ENCODE results near the gene USP47.

USP47 gene

DNA sequence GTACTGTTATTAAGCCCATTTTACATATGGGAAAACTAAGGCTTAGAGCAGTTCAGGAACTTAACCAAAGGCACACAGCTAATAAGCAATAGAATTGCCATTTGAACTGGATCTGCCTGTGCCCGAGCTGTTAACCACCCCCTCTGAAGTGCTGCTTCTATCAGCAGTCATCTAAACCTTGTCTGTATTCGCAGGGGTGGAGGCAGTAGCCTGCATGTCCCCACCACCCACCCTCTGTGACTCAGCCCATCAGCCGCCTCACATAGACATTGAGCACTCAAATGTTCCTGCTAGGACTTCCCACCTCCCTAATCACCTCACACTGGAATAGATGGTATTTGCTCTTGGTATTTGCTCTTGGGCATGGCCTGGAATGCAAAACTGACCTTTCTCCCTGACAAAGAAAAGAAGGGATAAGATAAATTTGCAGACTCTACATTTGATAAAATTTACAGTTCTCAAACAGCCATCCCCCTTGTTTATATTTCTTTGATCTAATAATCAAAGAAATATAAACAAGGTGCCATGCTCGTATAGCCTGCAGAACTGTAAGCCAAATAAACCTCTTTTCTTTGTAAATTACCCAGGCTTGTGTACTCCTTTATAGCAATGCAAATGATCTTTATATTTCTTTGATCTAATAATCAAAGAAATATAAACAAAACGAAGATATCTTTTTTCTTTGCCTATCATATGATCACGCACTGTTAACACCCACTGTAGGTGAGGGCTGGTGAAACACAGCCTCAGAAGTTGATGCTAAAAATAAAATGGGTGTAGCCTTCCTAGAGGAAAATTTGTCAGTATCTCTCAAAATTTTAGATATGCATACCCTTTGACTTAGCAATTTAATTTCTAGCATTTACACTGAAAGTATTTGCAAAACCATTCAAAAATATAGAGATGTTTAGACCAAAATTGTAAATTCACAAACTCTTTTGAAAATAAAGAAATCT, 150.8 kb downstream of the USP47 start:
- no peak for DNase-seq (ENCODE audit: low read depth in 2 of 2, low spot score in 1 of 2)

DNA sequence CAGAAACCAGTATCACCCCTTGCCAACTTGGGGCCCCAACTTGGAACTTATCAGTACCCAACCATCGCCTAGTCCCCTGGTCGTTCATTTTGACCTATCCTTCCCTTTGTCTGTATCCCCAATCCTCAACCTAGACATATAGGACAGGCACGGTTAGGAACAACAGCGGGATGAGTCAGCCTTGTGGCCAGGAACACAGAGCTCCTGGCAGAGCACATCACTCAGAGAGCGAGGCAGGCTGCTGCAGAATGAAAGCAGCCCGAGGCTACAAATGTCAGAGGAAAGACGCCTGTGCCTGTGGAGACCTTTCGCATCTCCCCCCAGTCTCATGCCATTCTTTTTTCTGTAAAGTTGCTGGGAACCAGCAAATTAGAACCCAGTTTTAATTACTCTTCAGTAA, 152.1 kb downstream of the USP47 start:
- DNase-seq (ENCODE audit: low read depth in 2 of 2, low spot score in 1 of 2) = no peak

DNA sequence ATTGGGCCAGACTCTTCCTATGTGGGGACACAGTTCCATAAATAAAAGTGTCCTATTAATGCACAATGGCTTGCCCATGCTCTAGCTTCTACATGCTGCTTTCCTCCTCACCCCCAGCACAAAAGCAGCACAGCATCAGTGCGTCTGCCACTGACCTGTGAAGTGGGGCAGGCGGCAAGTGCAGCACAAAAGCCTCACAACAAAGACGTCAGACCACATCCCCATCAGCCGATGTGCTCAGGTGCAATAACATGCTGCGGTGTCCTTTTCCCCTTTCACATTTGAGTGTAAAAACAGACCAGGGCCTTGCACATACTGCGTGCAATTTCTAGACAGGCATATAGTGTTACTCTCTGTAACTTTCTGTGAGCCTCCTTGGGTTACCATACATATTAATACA, 153.8 kb downstream of the USP47 start:
- no peak for DNase-seq (ENCODE audit: low read depth in 2 of 2, low spot score in 1 of 2)

GRCh38 chr11:11996321-11997048, 154.7 kb downstream of the USP47 start:
- DNase-seq (ENCODE audit: low read depth in 2 of 2, low spot score in 1 of 2) = no peak

DNA sequence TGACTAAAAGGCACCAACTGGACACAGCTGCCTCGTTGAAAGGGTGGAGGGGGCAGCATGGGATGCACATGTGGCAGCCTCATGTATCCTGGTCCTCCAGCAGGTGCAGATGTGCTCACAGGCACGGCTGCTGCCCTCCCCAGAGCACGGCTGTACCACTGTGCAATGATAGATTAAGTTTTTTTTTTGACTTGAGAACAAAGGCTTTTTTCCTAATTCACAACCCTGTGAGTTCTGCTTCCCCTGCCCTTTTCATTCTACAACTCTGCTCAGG, 155.2 kb downstream of the USP47 start:
- DNase-seq (ENCODE audit: low read depth in 2 of 2, low spot score in 1 of 2) = no peak

DNA sequence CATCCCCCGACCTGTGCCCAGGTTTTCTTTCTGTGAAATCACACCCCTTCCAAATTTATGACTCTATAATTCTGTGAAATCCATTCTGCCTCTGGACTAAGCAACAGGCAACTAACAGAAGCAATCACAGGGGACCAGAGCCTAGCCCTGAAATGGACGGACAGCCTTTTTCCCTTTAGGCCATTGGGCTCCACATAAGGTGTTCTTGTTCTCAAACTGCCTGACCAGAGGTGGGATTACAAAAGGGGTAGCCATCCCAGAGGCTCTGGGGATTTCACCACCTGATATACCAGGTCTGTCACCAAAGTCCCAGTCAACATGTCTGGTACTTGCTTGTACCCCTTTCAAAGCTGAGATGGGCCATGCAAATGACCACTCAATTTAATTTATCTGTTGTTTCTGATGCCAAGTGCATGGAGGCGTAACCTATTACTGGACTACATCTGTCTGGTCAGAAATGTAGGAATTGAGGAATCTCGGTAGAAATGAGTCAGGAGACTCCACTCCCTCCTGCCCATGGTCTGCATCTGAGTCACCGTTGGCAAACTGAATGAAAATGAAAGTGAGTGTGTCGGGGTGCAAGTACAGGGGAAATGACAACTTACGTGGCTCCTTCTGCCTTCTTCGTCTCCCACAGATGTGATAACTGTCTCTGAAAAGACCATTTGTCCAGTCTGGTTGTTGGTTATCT, 156.5 kb downstream of the USP47 start:
- no peak for DNase-seq (ENCODE audit: low read depth in 2 of 2, low spot score in 1 of 2)

DNA sequence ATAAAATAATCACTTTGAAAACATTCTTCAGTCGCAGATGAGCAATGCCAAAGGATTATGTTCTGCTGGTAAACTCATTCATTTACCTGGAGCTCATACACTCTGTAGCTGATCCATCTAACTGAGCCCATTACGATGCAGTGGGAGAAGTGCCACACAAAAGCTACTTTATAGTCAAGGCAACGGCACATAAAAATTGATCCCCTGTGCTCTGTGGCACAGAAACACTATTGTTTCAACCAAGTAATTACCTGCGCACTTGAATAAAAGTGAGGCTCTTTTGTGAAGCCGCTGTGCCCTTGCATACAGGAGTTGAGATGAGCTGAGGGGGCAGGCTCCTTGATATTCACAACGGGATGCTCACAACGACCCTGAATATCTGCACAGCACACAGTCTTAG, 159.4 kb downstream of the USP47 start:
- DNase-seq (ENCODE audit: low read depth in 2 of 2, low spot score in 1 of 2) = no peak

DNA sequence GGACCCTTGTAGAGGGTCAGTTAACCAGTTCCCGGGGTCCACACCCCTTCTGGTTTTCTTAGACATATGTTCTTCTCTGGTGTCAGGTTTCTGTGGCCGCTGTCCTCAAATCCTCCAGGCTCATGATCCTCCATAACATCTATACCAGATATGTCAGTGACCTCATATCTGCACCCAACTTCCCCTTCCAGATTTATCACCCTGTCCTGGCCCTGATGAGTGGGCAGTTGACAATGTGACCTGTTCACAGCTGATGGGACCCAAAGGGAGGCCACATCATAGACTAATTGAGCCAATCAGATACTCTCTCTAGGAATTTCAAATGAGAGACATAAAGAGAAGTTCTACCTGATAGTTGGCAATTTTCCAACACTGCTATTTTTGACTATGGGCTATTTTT, 161.6 kb downstream of the USP47 start:
- no peak for DNase-seq (ENCODE audit: low read depth in 2 of 2, low spot score in 1 of 2)

GRCh38 chr11:12003815-12004214, 162.0 kb downstream of the USP47 start:
- no peak for DNase-seq (ENCODE audit: low read depth in 2 of 2, low spot score in 1 of 2)

- no peak for DNase-seq (ENCODE audit: low read depth in 2 of 2, low spot score in 1 of 2)
These were observed 163.3 kb downstream of the USP47 start for GRCh38 chr11:12005061-12005460.

DNA sequence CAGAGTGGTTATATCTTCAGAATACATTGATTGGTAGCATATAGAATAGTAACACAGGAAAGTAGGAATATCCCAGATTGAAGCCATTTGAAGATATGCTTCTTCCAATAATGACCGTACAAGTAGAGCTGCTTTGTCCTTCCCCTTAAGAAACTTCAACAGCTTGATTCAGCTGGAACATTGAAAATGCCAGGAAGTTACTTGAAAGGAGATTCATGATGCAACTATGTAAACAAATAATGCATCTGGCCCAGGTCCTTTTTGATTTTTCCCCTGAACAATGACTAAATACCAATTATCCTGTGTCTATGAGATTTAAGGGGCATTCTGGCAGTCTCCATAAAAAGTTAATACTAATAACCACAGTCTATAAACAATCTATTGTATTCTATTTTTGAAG, 163.7 kb downstream of the USP47 start:
- no peak for DNase-seq (ENCODE audit: low read depth in 2 of 2, low spot score in 1 of 2)

GRCh38 chr11:12006552-12007229, 164.9 kb downstream of the USP47 start:
- no peak for DNase-seq (ENCODE audit: low read depth in 2 of 2, low spot score in 1 of 2)

DNA sequence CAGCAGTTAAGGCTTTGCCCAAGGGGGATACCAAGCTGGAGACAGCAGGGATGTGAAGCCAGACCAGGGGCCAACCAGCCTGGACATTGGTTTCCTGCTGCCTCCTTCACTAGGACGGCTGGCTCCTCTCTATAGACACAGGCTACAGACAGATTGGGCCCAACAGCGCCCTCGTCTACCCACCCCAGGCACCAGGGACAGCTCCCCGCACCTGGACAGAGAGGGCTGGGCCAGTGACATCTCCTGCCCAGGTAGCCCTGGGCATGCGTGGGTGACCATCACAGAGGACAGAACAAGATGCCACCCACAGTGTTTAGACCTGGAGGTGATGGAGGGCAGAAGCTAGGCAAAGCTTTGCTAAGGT, 165.4 kb downstream of the USP47 start:
- no peak for DNase-seq (ENCODE audit: low read depth in 2 of 2, low spot score in 1 of 2)

DNA sequence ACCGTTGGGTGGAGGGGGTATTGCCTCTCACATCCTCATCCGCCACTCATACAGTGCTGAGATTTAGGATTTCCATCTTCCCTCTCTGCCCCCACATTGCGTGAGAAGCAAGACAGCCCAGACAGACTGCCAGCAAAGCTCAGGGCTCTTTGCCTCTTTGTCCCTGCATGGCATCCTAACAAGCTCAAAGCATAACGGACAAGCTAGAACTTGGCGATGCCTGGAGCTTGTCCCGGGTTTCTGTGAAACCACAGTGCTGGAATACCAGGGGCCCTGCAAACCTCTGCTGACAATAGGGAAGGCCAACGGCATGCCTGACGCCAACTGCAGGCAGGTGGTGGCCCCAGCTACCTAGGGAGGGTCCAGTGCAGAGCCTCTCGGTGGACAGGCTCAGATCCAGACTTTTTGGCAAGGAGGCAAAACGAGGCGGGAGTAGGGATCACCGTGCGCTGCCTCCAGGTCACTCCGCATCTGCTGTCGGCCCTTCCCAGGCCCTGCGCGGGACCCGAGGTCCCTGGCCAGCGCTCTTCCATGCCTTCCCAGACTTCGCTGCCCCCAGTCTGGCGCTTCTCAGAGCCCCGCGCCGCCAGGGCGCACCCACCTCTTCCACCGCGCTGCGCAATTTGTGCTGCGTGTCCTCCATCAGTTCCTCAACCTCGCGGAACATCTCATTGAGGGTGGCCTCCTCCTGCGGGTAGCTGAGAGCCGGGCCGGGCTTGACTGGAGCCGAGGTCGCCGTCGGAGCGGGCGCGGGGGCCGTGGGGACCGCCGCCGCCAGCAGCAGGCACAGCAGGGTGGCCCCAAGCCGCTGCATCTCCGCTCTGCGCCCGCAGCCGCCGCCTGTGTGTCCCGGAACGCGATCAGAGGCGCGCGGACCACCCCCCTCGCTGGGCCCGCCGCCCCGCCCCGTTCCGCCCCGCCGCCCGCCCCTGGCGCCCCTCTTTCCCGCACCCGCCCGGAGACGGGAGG, 166.3 kb downstream of the USP47 start, which contains the start of gene DKK3:
TSS of gene DKK3 (minus strand) at position 858 of the 969 bp plus-strand sequence. CDS start at position 814, 44 bp downstream.
- DNase-seq (ENCODE audit: low read depth in 2 of 2, low spot score in 1 of 2) = no peak
